Ecto neural progenitor cell (in vitro differentiated cells): Measurements from ENCODE around the gene TAF3.
A peak's percentile ranks its signal among the peaks of the same experiment; 100 is the strongest.
"Not testable (repeated sequence)": the region's sequence is repeated elsewhere in the genome, so short reads cannot be mapped to it uniquely, and the experiment has no call there.

Source experiments
- DNase-seq: peaks from one replicate; pipeline ENCODE4 v3.0.0-alpha.2; 2018; ENCODE audit warnings: low spot score

Gene TAF3

DNA sequence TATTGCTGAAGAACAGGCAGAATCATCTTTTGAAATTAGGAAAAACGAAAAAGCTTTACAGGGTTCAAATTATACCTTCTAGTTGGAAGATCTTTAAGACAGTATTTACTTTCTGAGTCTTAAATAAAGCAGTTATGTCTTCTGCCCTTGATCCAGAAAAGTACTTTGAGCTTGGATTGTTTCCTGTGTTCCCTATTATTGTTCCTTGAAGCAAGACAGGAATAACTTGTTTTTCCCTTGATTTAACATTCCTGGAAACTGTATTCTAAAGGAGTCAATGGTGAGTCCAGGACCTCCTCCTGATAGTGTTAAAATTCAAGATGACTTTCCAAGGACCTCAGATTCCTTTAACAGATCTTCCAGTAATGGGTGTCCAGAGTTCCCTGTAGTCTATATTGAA lies 161.9 kb downstream of the TAF3 start:
- no peak for DNase-seq

DNA sequence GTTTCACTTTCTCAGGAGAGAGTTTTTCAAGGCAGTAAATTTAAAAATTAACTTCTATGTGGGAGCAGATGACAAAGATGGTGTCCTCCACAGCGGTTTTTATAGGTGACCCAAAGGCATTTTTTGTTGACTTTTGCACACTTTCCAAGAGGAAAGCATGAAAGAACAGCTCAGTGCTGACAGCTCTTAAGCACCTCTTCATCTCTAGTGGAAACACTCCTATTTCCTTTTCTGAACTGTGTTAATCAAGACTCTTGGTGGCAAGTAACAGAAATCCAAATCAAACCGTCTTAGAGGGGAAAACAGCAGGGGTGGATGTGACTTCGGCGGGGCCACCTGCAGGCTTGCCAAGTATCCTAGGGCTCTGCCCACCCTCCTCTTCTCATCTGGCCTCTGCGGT lies 164.4 kb downstream of the TAF3 start:
- DNase-seq: no peak

DNA sequence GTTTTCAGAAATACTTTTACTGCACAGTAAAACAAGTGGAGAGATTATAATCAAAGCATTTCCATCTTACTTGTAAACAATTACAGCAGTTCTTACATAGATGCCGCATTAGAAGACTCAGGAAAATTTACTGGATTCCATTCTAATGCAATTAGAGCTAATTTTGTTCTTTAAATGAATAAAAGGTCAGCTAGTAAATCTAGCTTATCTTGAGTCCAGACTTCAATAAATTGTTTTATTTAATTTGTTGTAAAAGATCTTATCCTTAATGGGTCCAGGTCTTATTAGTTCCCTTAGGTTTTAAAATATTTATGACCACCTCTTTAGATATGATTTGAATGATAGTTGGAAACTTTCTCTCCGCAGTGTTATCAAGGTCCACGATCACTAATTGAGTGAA lies 166.0 kb downstream of the TAF3 start:
- no peak for DNase-seq

DNA sequence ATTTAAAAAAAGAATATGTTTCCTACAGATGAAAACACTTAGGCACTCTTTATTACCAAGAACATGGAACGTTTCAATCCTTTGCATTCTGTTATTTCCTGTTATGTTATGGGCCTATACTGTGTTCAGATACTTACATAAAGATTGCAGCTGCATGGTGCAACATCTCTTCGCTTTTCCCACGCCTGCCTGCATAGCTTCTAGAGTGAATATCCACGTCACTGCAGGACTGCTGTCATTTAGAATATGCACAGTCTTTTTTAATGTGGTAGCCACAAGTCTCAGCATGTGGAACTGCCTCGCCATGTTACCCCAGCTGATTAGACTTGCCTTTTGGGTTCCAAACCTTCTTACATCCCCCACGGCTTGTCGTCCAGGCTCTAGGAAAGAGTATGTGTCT lies 166.6 kb downstream of the TAF3 start:
- no peak for DNase-seq

DNA sequence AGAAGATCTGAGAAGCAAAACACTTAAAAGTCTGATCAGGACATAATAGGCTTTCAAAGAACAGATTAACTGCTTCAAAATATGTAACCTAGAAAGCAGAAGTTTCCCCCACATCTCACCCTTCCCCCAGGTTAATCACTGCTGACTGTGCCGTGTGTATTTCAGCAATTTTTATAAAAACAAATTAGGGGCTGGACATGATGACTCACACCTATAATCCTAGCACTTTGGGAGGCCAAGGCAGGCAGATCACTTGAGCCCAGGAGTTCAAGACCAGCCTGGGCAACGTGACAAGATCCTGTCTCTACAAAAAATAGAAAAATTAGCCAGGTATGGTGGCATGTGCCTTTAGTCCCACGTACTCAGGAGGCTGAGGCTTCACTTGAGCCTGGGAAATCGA lies 168.5 kb downstream of the TAF3 start:
- DNase-seq: no peak

DNA sequence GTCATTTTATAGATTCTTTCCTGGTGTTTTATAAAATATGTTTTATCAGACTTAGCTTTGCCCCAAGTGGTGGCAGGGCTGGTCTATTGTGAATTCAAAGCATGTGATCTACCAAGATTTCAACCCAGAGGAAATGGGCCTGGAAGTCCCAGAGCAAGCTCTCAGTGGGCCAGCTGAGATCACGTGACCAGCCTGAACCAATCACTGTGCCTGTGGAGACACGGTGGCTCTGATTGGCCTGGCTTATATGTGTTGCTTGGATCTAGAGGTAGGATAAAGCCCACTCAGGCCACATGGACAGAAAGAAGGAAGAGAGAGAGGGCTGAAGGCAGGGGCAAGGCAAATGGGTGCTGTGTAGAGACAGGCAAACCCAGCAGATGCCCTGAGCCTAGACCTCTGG lies 170.7 kb downstream of the TAF3 start:
- DNase-seq: no peak

DNA sequence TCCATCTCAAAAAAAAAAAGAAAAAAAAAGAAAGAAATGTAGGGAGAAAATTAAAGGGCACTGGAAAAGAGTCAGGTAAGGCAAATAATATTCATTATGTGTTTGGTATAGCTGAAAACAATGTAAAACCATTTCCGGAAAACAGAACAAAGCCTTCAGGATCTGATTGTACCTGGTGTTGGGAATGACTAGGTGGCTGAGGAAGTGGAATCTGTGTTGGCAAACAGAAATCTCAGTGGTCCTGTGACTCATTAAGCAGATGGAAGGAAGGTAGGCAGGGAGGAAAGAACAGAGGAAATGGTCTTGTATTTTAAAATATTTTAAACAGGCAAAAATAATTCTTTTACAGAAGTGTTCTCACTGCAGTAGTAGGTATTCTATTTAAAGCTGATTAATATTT lies 180.5 kb downstream of the TAF3 start:
- DNase-seq: no peak

DNA sequence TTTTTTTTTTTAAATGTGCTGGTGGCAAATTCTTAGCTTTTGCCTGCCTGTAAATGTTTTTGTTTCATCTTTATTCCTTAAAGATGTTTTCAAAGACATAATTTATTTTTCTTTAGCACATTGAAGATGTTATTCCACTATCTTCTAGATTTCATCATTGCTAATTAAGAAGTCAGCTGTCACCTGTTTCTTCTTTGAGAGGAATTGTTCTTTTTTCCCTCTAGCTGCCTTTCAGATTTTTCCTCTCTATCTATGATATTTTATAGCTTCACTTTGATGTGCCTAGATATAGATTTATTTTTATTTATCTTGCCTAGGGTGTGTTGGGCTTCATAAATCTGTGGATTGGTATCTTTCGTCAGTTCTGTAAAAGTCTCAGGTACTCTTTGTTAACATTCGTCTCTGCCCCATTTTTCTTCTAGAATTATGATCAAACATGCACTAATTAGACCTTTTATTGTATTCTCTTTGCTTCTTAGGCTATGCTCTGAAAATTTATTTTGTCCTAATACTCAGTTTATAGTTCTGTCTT lies 186.2 kb downstream of the TAF3 start:
- DNase-seq: no peak

DNA sequence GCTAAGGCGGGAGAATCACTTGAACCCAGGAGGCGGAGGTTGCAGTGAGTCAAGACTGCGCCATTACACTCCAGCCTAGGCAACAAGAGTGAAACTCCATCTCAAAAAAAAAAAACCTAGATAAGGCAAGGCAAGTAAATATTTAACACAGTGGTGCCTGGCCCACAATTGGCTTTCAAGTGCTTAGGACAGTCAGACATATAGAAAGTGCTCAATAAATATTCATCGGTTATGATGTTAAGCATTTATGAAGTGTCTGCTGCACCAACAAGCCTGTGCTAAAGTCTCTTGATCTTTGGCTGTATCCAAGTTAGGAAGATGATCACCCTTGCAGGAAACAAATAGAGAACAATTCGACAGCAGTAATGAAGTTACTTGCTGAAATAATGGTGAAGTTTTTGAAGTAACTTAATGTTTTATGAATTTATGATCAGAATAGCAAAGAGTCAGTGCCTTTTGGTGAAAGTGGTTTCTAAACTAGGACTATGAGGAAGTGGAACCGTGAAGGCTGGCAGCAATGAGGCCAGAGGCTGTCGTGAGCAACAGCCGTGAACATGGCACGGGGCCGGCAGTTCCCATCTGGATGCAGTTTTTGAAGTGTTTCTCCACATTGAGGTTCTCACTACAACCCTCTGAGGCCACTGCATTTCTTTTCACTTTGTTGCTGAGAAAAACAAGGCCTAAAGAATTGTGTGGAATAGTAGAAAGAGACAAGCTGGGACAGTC lies 188.1 kb downstream of the TAF3 start:
- DNase-seq: no peak

DNA sequence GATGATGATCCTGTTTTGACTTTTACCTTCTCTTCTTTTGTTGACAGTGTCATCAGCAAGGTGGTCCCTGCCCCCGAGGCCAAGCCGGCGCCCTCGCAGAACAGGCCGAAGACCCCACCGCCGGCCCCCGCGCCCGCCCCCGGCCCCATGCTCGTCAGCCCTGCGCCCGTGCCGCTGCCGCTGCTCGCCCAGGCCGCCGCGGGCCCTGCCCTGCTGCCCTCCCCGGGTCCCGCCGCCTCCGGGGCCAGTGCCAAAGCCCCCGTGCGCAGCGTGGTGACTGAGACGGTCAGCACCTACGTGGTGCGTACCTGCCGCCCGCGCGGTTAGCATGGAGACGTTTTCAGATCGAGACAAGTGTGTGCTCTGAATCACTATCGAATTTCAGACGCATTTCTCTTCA lies 190.7 kb downstream of the TAF3 start:
- no peak for DNase-seq

DNA sequence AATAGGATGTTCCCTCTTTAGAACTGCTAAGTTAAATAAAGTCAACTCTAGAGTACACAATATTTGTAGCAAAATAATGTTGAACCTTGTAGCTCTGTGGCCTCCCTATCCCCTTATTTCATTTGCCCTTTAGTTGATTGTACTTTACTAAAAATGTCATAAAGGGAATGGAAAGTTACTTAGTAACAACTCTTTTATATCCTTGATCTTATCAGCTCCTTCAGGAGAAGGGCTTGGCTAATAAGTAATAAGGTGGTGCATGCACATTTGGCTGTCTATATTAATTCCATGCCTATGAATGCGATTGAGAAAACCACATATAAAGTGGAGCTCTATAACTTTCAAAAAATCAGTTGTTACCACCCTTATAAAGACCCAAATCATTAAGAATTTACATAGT lies 194.7 kb downstream of the TAF3 start:
- no peak for DNase-seq

DNA sequence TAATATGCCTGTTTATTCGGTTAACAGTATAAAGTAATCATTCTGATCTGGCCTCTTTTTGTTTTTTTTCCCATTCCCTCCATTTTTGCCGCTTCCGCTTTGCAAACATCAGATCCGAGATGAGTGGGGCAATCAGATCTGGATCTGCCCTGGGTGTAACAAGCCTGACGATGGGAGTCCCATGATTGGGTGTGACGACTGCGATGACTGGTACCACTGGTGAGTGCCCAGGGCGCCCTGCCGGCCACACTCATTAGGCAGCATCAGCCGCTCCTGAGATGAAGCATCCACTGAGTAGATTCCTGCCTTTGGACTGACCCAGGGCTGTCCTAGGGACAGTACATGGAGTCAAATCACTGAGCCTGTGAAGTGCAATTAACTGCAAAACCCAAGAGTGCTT lies 195.3 kb downstream of the TAF3 start:
- DNase-seq: no peak

DNA sequence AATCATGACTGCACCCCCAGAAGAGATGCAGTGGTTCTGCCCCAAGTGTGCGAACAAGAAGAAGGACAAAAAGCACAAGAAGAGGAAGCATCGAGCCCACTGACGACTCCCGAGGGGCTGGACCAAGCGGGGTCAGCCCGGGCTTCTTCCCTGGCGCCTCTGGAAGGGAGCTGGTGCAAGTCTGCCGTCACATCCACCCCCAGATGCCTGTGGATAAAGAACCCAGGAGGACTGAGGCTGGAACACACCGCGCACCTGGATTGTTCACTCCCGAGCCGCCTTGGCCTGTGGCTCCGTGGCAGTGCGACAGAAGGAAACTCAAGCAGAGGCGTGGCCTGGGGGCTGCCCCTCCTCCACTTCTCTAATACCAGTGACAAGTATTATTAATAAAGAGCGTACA lies 196.3 kb downstream of the TAF3 start:
- DNase-seq: no peak

DNA sequence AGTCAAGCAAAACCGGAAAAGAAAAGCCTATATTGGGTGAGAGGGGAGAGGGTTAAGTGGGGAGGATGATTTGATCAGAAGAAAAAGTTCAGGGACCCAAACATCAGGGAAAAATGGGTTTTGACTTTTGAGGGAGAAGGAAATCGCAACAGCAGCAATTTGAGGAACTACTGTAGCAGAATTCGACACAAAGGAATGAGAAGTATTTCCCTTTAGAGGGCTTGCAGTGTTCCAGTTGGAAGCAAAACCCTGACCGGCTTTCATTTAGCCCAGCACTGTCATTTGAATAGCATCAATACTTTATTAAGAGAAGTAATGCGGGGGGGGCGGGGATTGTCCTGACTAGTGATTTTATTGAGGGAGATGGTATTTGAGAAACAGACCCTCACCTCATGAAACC lies 199.0 kb downstream of the TAF3 start:
- no peak for DNase-seq

DNA sequence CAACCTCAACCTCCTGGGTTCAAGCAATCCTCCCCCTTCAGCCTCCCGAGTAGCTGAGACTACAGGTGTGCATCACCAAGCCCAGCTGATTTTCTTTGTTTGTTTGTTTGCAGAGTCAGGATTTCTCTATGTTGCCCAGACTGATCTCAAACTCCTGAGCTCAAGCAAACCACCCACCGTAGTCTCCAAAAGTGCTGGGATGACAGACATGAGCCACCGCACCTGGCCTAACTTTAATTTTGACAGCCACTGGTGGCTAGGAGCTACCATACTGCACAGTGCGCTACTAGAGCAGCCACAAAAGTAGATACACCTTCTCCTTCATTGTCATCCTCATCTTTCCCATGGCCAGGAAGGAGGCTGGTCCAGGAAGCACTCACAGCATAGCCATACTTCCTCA lies 205.0 kb downstream of the TAF3 start:
- no peak for DNase-seq

DNA sequence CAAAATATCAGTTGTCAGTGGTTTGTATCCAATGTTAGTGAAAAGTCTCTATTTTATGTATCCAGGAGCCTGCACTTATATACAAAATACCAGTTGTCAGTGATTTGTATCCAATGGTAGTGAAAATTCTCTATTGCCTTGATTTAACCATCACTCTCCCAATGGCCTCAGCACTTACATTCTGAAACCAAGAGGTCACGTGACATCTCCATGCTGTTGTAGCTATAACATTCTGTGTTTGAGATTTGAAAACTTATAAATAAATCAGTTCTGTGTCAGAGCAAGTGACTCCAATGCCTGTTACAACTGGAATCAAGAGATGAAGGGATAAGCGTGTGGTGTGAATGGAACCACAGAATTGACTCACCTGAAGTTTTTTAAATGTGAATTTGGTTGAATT lies 205.5 kb downstream of the TAF3 start:
- DNase-seq: no peak

DNA sequence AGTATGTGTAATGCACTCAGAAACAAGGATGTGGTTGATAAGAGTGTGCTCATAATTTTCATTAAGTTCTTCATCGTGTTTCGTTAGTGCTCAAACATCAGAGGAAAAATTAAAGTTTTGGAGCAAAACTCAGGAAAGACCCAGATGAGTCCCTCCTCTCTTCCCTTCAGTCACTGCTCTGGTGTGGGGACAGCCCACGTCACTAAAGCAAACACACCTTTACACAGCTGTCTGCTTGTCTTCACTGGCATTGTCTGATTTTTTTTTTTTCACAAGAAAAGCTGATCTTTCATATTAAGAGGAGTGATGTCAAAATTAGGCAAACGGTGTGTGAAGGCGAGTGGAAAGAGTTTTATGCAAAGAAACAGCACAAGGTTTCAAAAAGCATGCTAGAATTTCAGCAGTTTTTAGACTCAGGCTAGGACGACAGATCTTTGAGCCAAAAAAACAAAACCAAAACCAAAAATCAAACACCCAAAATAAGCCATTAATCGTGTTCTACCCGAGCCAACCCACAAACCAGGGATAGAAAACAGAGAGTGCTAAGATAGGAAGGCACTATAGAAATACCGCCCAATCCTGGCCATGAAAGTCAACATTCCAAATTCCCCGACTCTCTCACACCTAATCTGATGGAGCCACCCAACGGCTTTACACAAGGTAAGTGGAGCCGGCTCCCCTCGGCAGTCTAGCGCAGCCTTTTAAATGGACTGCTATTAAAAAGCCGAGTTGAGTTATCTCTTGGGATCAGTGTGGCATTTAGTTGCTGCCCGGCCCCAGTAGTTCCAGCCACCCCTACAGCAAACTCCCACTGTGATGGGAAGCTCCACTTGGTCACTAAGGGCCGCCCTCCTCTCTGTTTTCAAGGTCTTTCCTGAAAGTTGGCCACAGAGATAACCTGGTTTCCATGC lies 208.3 kb downstream of the TAF3 start:
- no peak for DNase-seq

DNA sequence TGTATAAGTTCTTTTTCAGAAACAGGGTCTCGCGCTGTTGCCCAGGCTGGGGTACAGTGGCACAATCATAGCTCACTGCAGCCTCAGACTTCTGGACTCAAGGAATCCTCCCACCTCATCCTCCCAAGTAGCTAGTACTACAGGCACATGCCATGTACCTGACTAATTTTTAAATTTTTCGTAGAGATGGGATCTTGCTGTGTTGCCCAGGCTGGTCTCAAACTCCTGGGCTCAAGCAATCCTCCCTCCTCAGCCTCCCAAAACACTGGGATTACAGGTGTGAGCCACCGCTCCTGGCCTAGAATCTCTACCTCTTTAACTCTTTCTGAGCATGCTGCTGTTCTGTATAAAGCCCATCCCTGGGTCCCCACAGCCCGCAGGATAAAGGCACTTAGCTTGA lies 212.9 kb downstream of the TAF3 start:
- not testable (repeated sequence) for DNase-seq

DNA sequence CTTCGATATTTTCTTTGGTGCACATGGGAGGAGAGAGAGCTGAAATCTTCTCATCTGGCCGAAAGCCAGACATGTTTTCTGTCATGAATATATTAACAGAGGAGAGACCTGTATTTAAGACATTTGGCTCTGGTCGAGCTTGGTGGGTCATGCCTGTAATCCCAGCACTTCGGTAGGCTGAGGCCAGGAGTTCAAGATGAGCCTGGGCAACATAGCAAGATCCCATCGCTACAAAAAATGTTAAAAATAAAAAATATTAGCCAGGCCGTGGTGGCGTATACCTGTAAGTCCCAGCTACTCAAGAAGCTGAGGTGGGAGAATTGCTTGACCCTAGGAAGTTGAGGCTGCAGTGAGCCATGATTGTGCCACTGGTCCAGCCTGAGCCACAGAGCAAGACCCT lies 214.3 kb downstream of the TAF3 start:
- DNase-seq: no peak

DNA sequence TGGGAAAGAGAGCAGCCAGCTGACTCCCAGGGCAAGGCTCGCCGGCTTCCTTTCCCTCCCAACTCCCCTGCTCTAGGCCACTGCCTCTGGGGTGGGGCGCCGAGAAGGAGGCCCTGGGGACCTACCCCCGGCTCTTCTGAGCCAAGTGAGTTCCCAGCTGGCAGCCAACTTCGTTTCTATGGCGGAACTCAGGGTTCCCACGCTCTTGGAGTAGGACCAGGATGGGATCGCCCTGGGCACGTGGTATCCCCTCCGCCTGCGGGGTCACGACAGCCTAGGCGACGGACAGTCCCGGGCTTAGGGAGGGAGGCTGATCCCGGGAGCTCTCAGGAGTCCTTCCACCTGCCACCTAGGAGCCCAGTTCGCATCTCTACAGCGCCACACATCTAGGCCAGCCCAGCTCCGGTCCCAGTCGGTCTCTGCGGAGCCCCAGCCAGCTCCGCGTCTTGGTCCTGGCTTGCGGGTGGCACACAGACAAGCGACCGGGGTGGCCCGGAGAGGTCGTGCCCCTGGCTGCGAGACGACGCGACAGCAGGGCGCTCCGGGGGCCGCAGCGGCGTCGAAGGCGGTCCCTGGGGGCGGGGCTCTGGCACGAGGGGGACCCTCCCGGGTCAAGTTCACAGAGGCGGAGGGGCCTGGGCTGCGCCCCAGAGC lies 215.6 kb downstream of the TAF3 start:
- peak; percentile 55 for DNase-seq

DNA sequence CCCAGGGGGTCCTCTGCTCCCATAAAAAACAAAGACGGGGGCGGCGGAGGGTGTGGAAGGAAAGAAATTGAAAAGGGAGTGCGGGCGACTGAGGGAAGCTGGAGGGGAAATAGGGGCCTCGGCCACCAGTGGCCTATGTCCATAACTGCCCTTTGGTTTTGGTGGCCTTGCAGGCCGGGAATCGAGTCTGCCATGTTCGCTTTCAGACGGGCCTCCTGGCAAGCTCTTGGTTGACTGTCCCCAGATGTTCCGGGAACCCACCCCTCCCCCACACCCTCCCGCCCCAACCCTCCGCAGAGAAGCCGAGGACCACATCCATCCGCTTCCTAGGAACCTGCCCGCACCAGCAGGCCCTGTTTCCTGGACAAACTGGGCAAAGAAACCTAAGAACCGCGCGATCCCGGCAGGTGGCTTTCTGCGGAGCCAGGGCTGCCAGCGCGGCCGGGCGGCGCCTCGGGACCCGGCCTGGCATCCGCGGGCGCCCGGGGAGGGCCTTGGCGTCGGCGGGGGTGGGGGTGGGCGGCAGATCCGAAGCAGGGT lies 216.2 kb downstream of the TAF3 start:
- DNase-seq: peak; percentile 58

DNA sequence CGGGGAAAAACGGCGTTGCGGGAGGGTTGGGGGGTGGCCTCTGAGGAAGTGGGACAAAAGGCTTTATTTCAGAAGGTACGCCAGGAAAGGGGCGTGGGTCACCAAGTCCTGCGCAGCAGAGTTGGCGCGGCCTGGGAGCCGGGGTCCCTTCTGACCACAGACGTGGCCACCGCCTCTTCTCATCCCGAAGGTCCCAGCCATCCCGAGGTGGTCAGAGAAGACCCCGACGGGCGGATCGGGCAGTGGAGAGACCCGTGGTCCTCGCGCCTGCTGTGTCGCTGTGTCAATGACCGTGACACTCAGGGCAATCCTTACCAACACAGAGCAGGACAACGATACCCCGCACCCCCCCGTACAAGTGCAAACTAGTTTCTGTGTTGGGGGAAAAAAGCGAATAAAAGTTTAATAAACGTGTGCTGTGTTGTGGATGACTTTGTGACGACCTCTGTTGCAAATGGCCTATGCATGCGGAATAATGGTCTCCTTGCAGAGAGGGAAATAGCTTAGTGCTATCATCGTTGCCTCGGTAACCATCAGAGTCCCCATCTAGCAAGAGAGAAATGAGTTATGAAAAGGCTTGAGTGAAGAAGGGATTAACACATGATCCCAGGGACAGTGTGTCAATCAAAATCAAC lies 216.8 kb downstream of the TAF3 start:
- DNase-seq: peak; percentile 52
